Mesenchymal stem cell (in vitro differentiated cells and primary cell): ENCODE measurements around the gene ATP6V0C.

Source experiments
- DNase-seq: peaks from one replicate; pipeline ENCODE4 v3.0.0-alpha.2; 2013
- H2AFZ ChIP-seq: one replicate; pipeline ENCODE4 v1.6.1; 2013; ENCODE audit warnings: low read depth, mild to moderate bottlenecking, control low read depth, inconsistent platforms, low read length, moderate library complexity
- H2AK5ac ChIP-seq: 2 replicates; pipeline ENCODE4 v1.6.1; 2013; ENCODE audit warnings: low read length, moderate library complexity, mild to moderate bottlenecking, inconsistent platforms; ENCODE audit not compliant: severe bottlenecking
- H2BK120ac ChIP-seq: one replicate; pipeline ENCODE4 v1.6.1; 2013; ENCODE audit warnings: low read depth, mild to moderate bottlenecking, inconsistent platforms, low read length, moderate library complexity
- H2BK12ac ChIP-seq, 2 experiments: one replicate each; pipeline ENCODE4 v1.6.1; 2013; ENCODE audit warnings: inconsistent platforms in 2 of 2, low read length in 2 of 2, mild to moderate bottlenecking in 2 of 2, moderate library complexity in 2 of 2, control low read depth in 1 of 2
- H2BK15ac ChIP-seq: one replicate; pipeline ENCODE4 v1.6.1; 2013; ENCODE audit warnings: mild to moderate bottlenecking, low read depth, inconsistent platforms; ENCODE audit not compliant: poor library complexity, severe bottlenecking
- H2BK5ac ChIP-seq: 2 replicates; pipeline ENCODE4 v1.6.1; 2013; ENCODE audit warnings: low read depth, mild to moderate bottlenecking, low read length, control low read depth, inconsistent platforms; ENCODE audit not compliant: poor library complexity, severe bottlenecking
- H3K14ac ChIP-seq, 2 experiments: one replicate each; pipeline ENCODE4 v1.6.1; 2013; ENCODE audit warnings: inconsistent platforms in 2 of 2, low read length in 2 of 2, control low read depth in 1 of 2, mild to moderate bottlenecking in 1 of 2, moderate library complexity in 1 of 2
- H3K18ac ChIP-seq, 2 experiments: one replicate each; pipeline ENCODE4 v1.6.1; 2013; ENCODE audit warnings: inconsistent platforms in 2 of 2, low read length in 2 of 2, control low read depth in 1 of 2, low read depth in 1 of 2, mild to moderate bottlenecking in 1 of 2
- H3K23ac ChIP-seq, 2 experiments: one replicate each; pipeline ENCODE4 v1.6.1; 2013; ENCODE audit warnings: inconsistent platforms in 2 of 2, low read length in 2 of 2, mild to moderate bottlenecking in 2 of 2, moderate library complexity in 2 of 2, control low read depth in 1 of 2
- H3K27ac ChIP-seq: 2 replicates; pipeline ENCODE4 v1.5.1; 2013; ENCODE audit warnings: mild to moderate bottlenecking, moderate library complexity, low read length, control low read depth, inconsistent platforms; ENCODE audit not compliant: poor library complexity, severe bottlenecking
- H3K27me3 ChIP-seq, 2 experiments: 2 replicates each; pipeline versions ENCODE4 v1.6.1 to v1.7.0; 2013; ENCODE audit warnings: low read length in 2 of 2, mild to moderate bottlenecking in 2 of 2, moderate library complexity in 2 of 2, control low read depth in 1 of 2, inconsistent platforms in 1 of 2; ENCODE audit not compliant: control insufficient read depth in 1 of 2, insufficient read depth in 1 of 2
- H3K36me3 ChIP-seq, 2 experiments: 2 replicates each; pipeline versions ENCODE4 v1.6.1 to v1.7.0; 2013; ENCODE audit warnings: low read length in 2 of 2, control low read depth in 1 of 2, inconsistent platforms in 1 of 2, low read depth in 1 of 2, mild to moderate bottlenecking in 1 of 2; ENCODE audit not compliant: insufficient read depth in 2 of 2, control insufficient read depth in 1 of 2
- H3K4ac ChIP-seq, 2 experiments: one replicate each; pipeline ENCODE4 v1.6.1; 2013; ENCODE audit warnings: inconsistent platforms in 2 of 2, low read length in 2 of 2, mild to moderate bottlenecking in 2 of 2, moderate library complexity in 2 of 2, control low read depth in 1 of 2, low read depth in 1 of 2
- H3K4me1 ChIP-seq: 2 replicates; pipeline ENCODE4 v1.6.1; 2013; ENCODE audit warnings: low read depth, low read length, control low read depth; ENCODE audit not compliant: control insufficient read depth, insufficient read depth
- H3K4me2 ChIP-seq: 2 replicates; pipeline ENCODE4 v1.6.1; 2013; ENCODE audit warnings: low read length, mild to moderate bottlenecking, inconsistent platforms; ENCODE audit not compliant: poor library complexity, severe bottlenecking
- H3K4me3 ChIP-seq, 2 experiments: 2 replicates each; pipeline versions ENCODE4 v1.5.1 to v1.7.0; 2013; ENCODE audit warnings: low read length in 2 of 2, mild to moderate bottlenecking in 2 of 2, control low read depth in 1 of 2, low read depth in 1 of 2; ENCODE audit not compliant: insufficient read depth in 1 of 2
- H3K79me1 ChIP-seq: replicated peaks from 2 replicates; pipeline ENCODE4 v1.6.1; 2013; ENCODE audit warnings: mild to moderate bottlenecking, control low read depth, low read length, inconsistent platforms; ENCODE audit not compliant: poor library complexity, severe bottlenecking
- H3K9ac ChIP-seq: 2 replicates; pipeline ENCODE4 v1.7.0; 2013; ENCODE audit warnings: mild to moderate bottlenecking, low read length, moderate library complexity
- H3K9me3 ChIP-seq: 2 replicates; pipeline ENCODE4 v1.7.0; 2013; ENCODE audit warnings: mild to moderate bottlenecking, low read length; ENCODE audit not compliant: control insufficient read depth
- H4K8ac ChIP-seq: one replicate; pipeline ENCODE4 v1.6.1; 2013; ENCODE audit warnings: inconsistent platforms, mild to moderate bottlenecking, low read length, moderate library complexity
- H4K91ac ChIP-seq: one replicate; pipeline ENCODE4 v1.6.1; 2013; ENCODE audit warnings: mild to moderate bottlenecking, low read length, inconsistent platforms
- WGBS: methylation state at CpG from one replicate; pipeline ENCODE4 v1.1.7; 2013; ENCODE audit warnings: mixed read lengths; 5-methylcytosine and 5-hydroxymethylcytosine counted together

The ATP6V0C gene

GRCh38 chr16:2528161-2529060 lies 14.7 kb downstream of the ATP6V0C start:
- Histone ChIP-seq H4K8ac (peak overlapping the region; percentile 62), H3K14ac (no peak overlapping the region), H3K9ac (no peak overlapping the region), H3K36me3 (peaks cover 69 to 72% of the 10 kb centered on the region in 2 experiments), H3K4me2 (no peak overlapping the region), H2AFZ (no peak overlapping the region), H2BK15ac (no peak overlapping the region), H3K4me1 (peaks cover 17% of the 10 kb centered on the region), H3K4me3 (no peak overlapping the region), H3K27ac (no peak overlapping the region), H2AK5ac (no peak overlapping the region), H3K4ac (no peak overlapping the region), H2BK120ac (no peak overlapping the region), H2BK12ac (no peak overlapping the region), H4K91ac (no peak overlapping the region), H3K9me3 (no peaks in the 10 kb centered on the region), H3K23ac (no peak overlapping the region), H3K18ac (no peak overlapping the region), H2BK5ac (no peak overlapping the region), H3K27me3 (no peaks in the 10 kb centered on the region), H3K79me1 (peaks cover 46% of the 10 kb centered on the region)
- no peak for DNase-seq
- WGBS: 96% methylated on average over 36 of the region's 36 CpGs

DNA sequence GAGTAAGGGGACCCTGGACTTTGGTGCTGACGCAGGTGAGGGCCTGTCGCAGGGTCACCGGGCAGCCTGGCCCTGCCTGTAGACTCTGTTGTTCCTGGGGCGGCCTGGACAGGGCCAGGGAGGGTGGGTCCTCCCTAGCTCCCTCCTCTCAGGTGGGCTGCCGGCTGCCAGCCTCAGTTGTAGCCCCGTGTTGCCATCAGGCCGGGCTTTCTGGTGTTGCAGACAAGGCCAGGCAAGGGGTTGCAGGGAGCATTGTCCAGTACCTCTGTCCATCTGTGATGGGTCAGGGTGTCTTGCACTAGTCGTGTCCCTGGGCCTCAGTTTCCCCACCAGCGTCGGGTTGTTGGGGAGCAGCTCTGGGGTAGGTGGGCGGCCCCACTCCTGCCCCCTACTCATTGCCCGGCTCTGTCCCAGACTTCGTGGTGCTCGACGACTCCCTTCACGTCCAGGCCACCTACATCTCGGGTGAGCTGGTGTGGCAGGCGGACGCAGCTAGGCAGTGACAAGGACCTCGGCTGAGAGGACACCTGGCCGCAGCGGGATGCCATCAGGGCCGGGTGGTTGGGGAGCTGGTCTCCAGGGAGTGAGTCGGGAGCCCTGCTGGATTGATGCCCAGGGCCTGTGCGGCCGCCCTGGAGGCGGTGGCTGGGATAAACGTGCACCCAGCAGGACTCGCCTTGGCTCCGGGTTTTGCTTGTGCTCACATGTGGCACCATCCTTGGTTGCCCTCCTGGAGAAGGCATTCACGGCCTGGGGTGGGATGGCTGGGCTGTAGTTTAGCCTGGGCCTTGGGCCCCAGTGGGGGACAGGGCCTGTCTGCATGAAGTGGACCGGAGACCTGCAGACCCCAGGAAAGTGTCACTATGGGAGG lies 15.5 kb downstream of the ATP6V0C start:
- H3K4ac ChIP-seq: no peak overlapping the region
- no peak overlapping the region for H2BK120ac ChIP-seq
- H2AFZ ChIP-seq: no peak overlapping the region
- H3K4me3 ChIP-seq: no peak overlapping the region
- H4K91ac ChIP-seq: no peak overlapping the region
- H4K8ac ChIP-seq: no peak overlapping the region
- H2BK12ac ChIP-seq: no peak overlapping the region
- no peak overlapping the region for H3K18ac ChIP-seq
- no peak overlapping the region for H3K23ac ChIP-seq
- H3K27ac ChIP-seq: no peak overlapping the region
- 94% methylated on average over 32 of the region's 32 CpGs for WGBS
- no peak overlapping the region for H3K4me2 ChIP-seq
- H3K9me3 ChIP-seq: no peaks in the 10 kb centered on the region
- H2BK15ac ChIP-seq: no peak overlapping the region
- peaks cover 17% of the 10 kb centered on the region for H3K4me1 ChIP-seq
- H3K9ac ChIP-seq: no peak overlapping the region
- peaks cover 37% of the 10 kb centered on the region for H3K79me1 ChIP-seq
- peaks cover 60 to 63% of the 10 kb centered on the region in 2 experiments for H3K36me3 ChIP-seq
- DNase-seq: no peak
- no peak overlapping the region for H2BK5ac ChIP-seq
- H3K14ac ChIP-seq: no peak overlapping the region
- no peak overlapping the region for H2AK5ac ChIP-seq
- H3K27me3 ChIP-seq: no peaks in the 10 kb centered on the region

DNA sequence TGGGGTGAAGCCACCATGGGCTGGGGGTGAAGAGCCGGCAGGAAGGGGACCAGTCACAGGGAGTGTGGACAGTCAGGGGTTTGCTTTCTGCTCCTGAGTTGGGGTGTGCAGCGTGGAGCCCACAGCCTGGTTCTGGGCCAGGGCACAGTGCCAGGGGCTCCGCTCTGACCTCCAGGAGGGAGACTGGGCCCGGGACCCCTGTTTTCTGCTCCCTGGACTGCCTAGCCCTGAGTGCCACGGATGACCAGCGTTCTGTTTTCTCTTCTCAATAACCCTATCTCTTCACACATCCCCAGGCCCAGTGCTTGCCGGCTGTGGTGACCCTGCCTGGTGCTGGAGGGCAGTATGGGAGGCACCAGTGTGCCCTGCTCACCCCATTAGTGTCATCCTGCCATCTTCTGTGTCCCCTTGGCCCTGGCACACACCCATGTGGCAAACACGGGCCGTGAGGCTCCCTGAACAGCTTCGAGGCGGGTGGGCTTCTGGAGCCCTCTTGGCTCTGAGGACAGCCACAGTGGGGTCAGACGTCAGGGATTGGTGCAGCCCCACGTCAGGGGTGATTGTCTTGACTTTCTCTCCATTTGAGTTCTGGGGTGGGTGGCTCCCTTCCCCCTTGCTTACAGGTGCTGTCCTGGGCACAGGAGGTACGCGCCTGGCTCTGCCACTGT lies 16.3 kb downstream of the ATP6V0C start:
- no peak for DNase-seq
- H3K9ac ChIP-seq: no peak overlapping the region
- H3K4me2 ChIP-seq: no peak overlapping the region
- peaks cover 33% of the 10 kb centered on the region for H3K79me1 ChIP-seq
- peaks cover 52 to 55% of the 10 kb centered on the region in 2 experiments for H3K36me3 ChIP-seq
- no peak overlapping the region for H2BK15ac ChIP-seq
- no peak overlapping the region for H3K4me3 ChIP-seq
- H3K27ac ChIP-seq: no peak overlapping the region
- no peak overlapping the region for H2BK120ac ChIP-seq
- no peaks in the 10 kb centered on the region for H3K27me3 ChIP-seq
- H3K4me1 ChIP-seq: peaks cover 17% of the 10 kb centered on the region
- H4K8ac ChIP-seq: no peak overlapping the region
- no peak overlapping the region for H3K14ac ChIP-seq
- peak overlapping the region; percentile 13 for H2AK5ac ChIP-seq
- H3K9me3 ChIP-seq: no peaks in the 10 kb centered on the region
- peak overlapping the region in 1 of 2 experiments; percentile 63 for H3K23ac ChIP-seq
- H2BK12ac ChIP-seq: no peak overlapping the region
- H2AFZ ChIP-seq: no peak overlapping the region
- 91% methylated on average over 15 of the region's 15 CpGs for WGBS
- no peak overlapping the region for H3K18ac ChIP-seq
- H2BK5ac ChIP-seq: no peak overlapping the region
- no peak overlapping the region for H3K4ac ChIP-seq
- H4K91ac ChIP-seq: no peak overlapping the region
